Tibial nerve (tissue), 3 donors: ENCODE results near the gene HSFX3.
"Not testable (repeated sequence)": the region's sequence is repeated elsewhere in the genome, so short reads cannot be mapped to it uniquely, and the experiment has no call there.

Source experiments
- CTCF ChIP-seq, 5 experiments: fragments of 200-600 bp in 3 of 5; fragments of 450-650 bp in 2 of 5; sonication (generic) in 3 of 5; IDR thresholded peaks; one replicate each; pipeline ENCODE4 v1.5.1; 2016 to 2019; ENCODE audit warnings: antibody characterized with exemption in 5 of 5, mild to moderate bottlenecking in 3 of 5, moderate library complexity in 2 of 5
- POLR2A ChIP-seq, 2 donors: fragments of 450-650 bp; IDR thresholded peaks; one replicate each; pipeline ENCODE4 v1.6.1; 2017; ENCODE audit warnings: antibody characterized with exemption in 2 of 2, mild to moderate bottlenecking in 2 of 2, moderate library complexity in 2 of 2

- TF ChIP-seq CTCF, POLR2A (IDR thresholded peaks at IDR 0.05): not testable (repeated sequence)
Measured at GRCh38 chrX:149551939-149552248, 2.2 kb upstream of the HSFX3 start.
